GM12878 (cell line): Measurements from ENCODE around the gene KRTAP10-7. TPM values are rescaled to one million over a fixed set of nuclear protein-coding genes. Genes with fewer than 3 reads are reported as not detected.

Experiments used
- ATAC-seq: fragments of 200-7000 bp; cut with Tn5 transposase; 3 replicates; pipeline ENCODE4 v1.9.1; 2020; ENCODE audit warnings: mild to moderate bottlenecking, moderate library complexity
- BruUV-seq: library from RNA; stranded (reverse); fragments of 400-500 nt; replicated peaks from 2 replicates; lab custom pipeline; 2021; lab: Mats Ljungman, UMichigan
- CTCF ChIA-PET: fragments of 300-600 bp; sonication (Branson Sonifier 250); formaldehyde crosslinking; extraction: SDS; loops from one replicate; lab custom pipeline; 2021; ENCODE audit warnings: inconsistent platforms; lab: Yijun Ruan, JAX
- POLR2A ChIA-PET: fragments of 350-600 bp; formaldehyde crosslinking; extraction: SDS; loops from one replicate; lab custom pipeline; 2021; ENCODE audit warnings: inconsistent platforms; lab: Charles Lee
- RAD21 ChIA-PET: fragments of 300-600 bp; sonication (Branson Sonifier 250); formaldehyde crosslinking; loops from one replicate; lab custom pipeline; 2023; ENCODE audit warnings: antibody characterized with exemption; ENCODE audit not compliant: unreplicated experiment; lab: Charles Lee
- SMC1A ChIA-PET: fragments of 300-600 bp; sonication (Branson Sonifier 250); formaldehyde crosslinking; loops from one replicate; lab custom pipeline; 2023; ENCODE audit not compliant: unreplicated experiment, uncharacterized antibody; lab: Charles Lee
- DNase-seq: peaks from one replicate; pipeline ENCODE4 v3.0.0-alpha.2; 2011; ENCODE audit warnings: low read depth, low spot score
- FAIRE-seq: peaks from 3 replicates; lab custom pipeline; 2011; peaks lifted over from hg19 to GRCh38; lab: Jason Lieb, UNC
- H2AFZ ChIP-seq: 2 replicates; pipeline ENCODE4 v1.6.0; 2011; ENCODE audit warnings: low read depth, low read length, control low read depth; ENCODE audit not compliant: control insufficient read depth
- H3K27ac ChIP-seq: 2 replicates; pipeline ENCODE4 v1.5.1; 2011; ENCODE audit warnings: control low read depth; ENCODE audit not compliant: control insufficient read depth, insufficient read depth
- H3K27me3 ChIP-seq, 2 experiments: replicated peaks in 1 of 2; 2 replicates each; pipeline versions ENCODE4 v1.6.0 to v1.6.1; 2011; ENCODE audit warnings: low read length in 1 of 2; ENCODE audit not compliant: control insufficient read depth in 2 of 2, insufficient read depth in 2 of 2
- H3K36me3 ChIP-seq, 2 experiments: 2 replicates each; pipeline ENCODE4 v1.5.1; 2011; ENCODE audit warnings: low read length in 1 of 2; ENCODE audit not compliant: control insufficient read depth in 2 of 2, insufficient read depth in 2 of 2
- H3K4me1 ChIP-seq: 2 replicates; pipeline ENCODE4 v1.6.1; 2011; ENCODE audit warnings: mild to moderate bottlenecking, low read length, moderate library complexity, mixed read lengths; ENCODE audit not compliant: control insufficient read depth, insufficient read depth
- H3K4me2 ChIP-seq: 2 replicates; pipeline ENCODE4 v1.6.0; 2011; ENCODE audit warnings: control low read depth; ENCODE audit not compliant: control insufficient read depth, insufficient read depth
- H3K4me3 ChIP-seq: fragments of 200-600 bp; sonication (generic); 2 replicates; pipeline ENCODE4 v1.5.1; 2016
- H3K79me2 ChIP-seq: 2 replicates; pipeline ENCODE4 v1.6.0; 2011; ENCODE audit warnings: low read length; ENCODE audit not compliant: control insufficient read depth, insufficient read depth
- H3K9ac ChIP-seq: 2 replicates; pipeline ENCODE4 v1.8.0; 2011; ENCODE audit warnings: low read length, control low read depth, mixed read lengths; ENCODE audit not compliant: control insufficient read depth, insufficient read depth
- H3K9me3 ChIP-seq: replicated peaks from 3 replicates; pipeline ENCODE4 v1.5.1; 2011; ENCODE audit warnings: mild to moderate bottlenecking, low read length; ENCODE audit not compliant: control insufficient read depth, insufficient read depth
- H4K20me1 ChIP-seq: 2 replicates; pipeline ENCODE4 v1.6.0; 2011; ENCODE audit not compliant: control insufficient read depth, insufficient read depth
- CBX5 ChIP-seq: sonication (generic); IDR thresholded peaks from 2 replicates; pipeline ENCODE4 v1.6.1; 2016; ENCODE audit warnings: low read depth, moderate library complexity, mild to moderate bottlenecking, inconsistent platforms
- CHD4 ChIP-seq: fragments of 200-600 bp; sonication (generic); IDR thresholded peaks from 2 replicates; pipeline ENCODE4 v1.6.1; 2016; ENCODE audit warnings: mild to moderate bottlenecking
- KLF5 ChIP-seq: fragments of 450-650 bp; IDR thresholded peaks from 2 replicates; pipeline ENCODE4 v1.6.1; 2014; ENCODE audit warnings: mild to moderate bottlenecking; ENCODE audit not compliant: partially characterized antibody
- RAD51 ChIP-seq: fragments of 450-650 bp; IDR thresholded peaks from 2 replicates; pipeline ENCODE4 v1.6.1; 2016; ENCODE audit warnings: moderate library complexity, mild to moderate bottlenecking, inconsistent platforms
- SMC3 ChIP-seq: IDR thresholded peaks from 2 replicates; pipeline ENCODE4 v1.6.1; 2011; ENCODE audit warnings: low read length, improper control_type of control experiment, borderline replicate concordance
- SP1 ChIP-seq: IDR thresholded peaks from one replicate; pipeline ENCODE4 v1.6.1; 2011; ENCODE audit warnings: low read depth, low read length
- ZNF207 ChIP-seq: fragments of 450-650 bp; IDR thresholded peaks from 2 replicates; pipeline ENCODE4 v1.6.1; 2014; ENCODE audit warnings: antibody characterized with exemption, mild to moderate bottlenecking, borderline replicate concordance
- WGBS: methylation state at CpG from one replicate; pipeline ENCODE4 v1.1.6; 2016; ENCODE audit warnings: low lambda C conversion rate; ENCODE audit not compliant: insufficient replicate concordance, insufficient coverage; ENCODE audit errors: missing lambda C conversion rate; 5-methylcytosine and 5-hydroxymethylcytosine counted together
- in situ Hi-C: fragments of 300-500 bp; cut with MboI; formaldehyde crosslinking; loops from 9 replicates; pipeline ENCODE4 v1.14.3; 2018; ENCODE audit warnings: mixed read lengths
- intact Hi-C: fragments of 100-400 bp; cut with micrococcal nuclease; formaldehyde crosslinking; loops from one replicate; pipeline ENCODE4 v1.14.2; 2022; ENCODE audit not compliant: unreplicated experiment
- polyA plus RNA-seq, 11 experiments: library from polyadenylated mRNA; depleted of rRNA in 4 of 11; unstranded in 6 of 11; stranded (reverse) in 5 of 11; fragments of >200 nt; fragmentation: Nextera tagmentation in 4 of 11; fragmentation: Illumina TruSeq in 1 of 11; extraction: Ambion mirVana in 4 of 11; extraction: Trizol in 1 of 11; gene quantifications; 1 replicate in 1 of 11; 2 replicates in 10 of 11; pipeline versions ENCODE4 v1.2.1 to v1.2.3, GENCODE V29; 2011 to 2016; ENCODE audit warnings: inconsistent platforms in 2 of 11, missing spikeins in 2 of 11, low read depth in 1 of 11
- total RNA-seq, 4 experiments: library from RNA; depleted of rRNA in 3 of 4; stranded (reverse); fragments of >200 nt in 3 of 4; fragmentation: Illumina TruSeq in 1 of 4; extraction: Trizol in 1 of 4; gene quantifications; 2 replicates each; pipeline versions ENCODE4 v1.2.1 to v1.2.3, GENCODE V29; 2013 to 2021
- TF ChIP-seq, protein P1 (sequence below): IDR thresholded peaks from 2 replicates; pipeline ENCODE4 v1.6.1; 2011; ENCODE audit warnings: borderline replicate concordance, low read depth, mild to moderate bottlenecking, moderate library complexity, low read length; ENCODE audit not compliant: insufficient read depth, poor library complexity, severe bottlenecking

The KRTAP10-7 gene
- total and polyA plus RNA-seq, 10 of the 15 experiments (the other 5 are each of a cell fraction or from before 2014, with no cell fraction given), result not detected

DNA sequence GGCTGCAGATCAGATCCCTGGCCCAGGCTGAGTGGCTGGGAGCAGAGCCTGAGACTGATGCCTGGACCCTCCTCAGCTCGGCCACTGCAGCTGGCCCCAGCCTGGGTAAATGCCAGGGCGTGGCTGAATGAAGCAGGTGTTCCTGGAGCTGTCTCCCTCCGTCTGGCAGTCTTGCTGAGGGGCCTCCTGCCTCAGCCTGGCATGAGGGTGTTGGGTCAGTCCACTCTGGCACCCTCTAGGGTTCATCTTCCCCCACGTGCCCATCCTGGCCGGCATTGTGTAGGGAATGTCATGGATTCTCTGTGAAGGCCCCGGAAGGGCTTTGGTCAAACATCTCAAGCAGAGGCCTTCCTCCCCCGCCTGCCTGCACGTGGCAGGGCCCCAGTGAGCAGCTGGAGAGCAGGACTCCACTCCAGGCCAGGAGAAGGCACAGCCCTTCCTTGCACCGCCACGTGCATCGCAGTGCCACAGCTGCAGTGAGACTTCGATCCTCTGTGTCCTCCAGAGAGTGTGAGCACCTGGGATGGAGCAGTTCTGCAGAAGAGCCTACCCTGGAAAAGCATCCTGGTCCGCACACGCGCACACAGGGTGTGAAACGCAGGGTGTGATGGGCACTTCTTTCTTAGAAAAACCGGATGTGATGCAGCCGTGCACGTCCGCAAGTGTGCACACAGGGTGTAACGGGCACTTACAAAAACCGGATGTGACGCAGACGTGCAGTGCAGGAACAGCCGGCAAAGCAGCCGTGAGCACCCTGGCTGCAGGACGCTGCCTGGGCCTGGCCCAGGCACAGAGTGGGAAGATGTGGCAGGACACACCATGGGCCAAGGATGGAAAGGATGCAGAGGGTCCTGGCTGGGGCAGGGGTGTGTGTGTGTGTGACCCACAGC, 31.5 kb upstream of the KRTAP10-7 start:
- H3K36me3 ChIP-seq, result no peaks in the 10 kb centered on the region
- no peak overlapping the region for H2AFZ ChIP-seq
- in situ Hi-C loops (no loop called here), intact Hi-C loops (no loop called here)
- ChIA-PET SMC1A (no interaction called here), POLR2A (interaction anchor here (0.5 kb wide), 1 partner anchor 67 kb away, joined by 4 read pairs; no protein-coding TSS in a partner anchor), CTCF (no interaction called here), RAD21 (no interaction called here)
- ATAC-seq (no peak), FAIRE-seq (no peak), DNase-seq (no peak)
- H3K9me3 ChIP-seq, result no peaks in the 10 kb centered on the region; the same call in 1 of the 3 replicates
- no peak overlapping the region for H3K4me3 ChIP-seq
- H3K79me2 ChIP-seq, result no peaks in the 10 kb centered on the region
- H3K27me3 ChIP-seq, result no peaks in the 10 kb centered on the region
- H4K20me1 ChIP-seq, result no peaks in the 10 kb centered on the region
- BruUV-seq, result no TSS peak
- no peak overlapping the region for H3K27ac ChIP-seq
- H3K9ac ChIP-seq, result no peak overlapping the region
- no peaks in the 10 kb centered on the region for H3K4me1 ChIP-seq
- 45% methylated on average over 27 of the region's 27 CpGs for WGBS
- TF ChIP-seq CHD4 (no peak), ZNF207 (no peak), KLF5 (no peak), SMC3 (no peak), SP1 (no peak), CBX5 (no peak), RAD51 (no peak)
- TF ChIP-seq, protein P1, sequence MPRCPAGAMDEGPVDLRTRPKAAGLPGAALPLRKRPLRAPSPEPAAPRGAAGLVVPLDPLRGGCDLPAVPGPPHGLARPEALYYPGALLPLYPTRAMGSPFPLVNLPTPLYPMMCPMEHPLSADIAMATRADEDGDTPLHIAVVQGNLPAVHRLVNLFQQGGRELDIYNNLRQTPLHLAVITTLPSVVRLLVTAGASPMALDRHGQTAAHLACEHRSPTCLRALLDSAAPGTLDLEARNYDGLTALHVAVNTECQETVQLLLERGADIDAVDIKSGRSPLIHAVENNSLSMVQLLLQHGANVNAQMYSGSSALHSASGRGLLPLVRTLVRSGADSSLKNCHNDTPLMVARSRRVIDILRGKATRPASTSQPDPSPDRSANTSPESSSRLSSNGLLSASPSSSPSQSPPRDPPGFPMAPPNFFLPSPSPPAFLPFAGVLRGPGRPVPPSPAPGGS, result no peak
- H3K4me2 ChIP-seq, result no peak overlapping the region
